NCI-H1048 (cell line): ENCODE data around the gene ATAD1.
"Not testable (repeated sequence)": the region's sequence is repeated elsewhere in the genome, so short reads cannot be mapped to it uniquely, and the experiment has no call there.

ENCODE experiments used
- DNase-seq: peaks from one replicate; lab custom pipeline; 2025; lab: John Stamatoyannopoulos, UW

Gene ATAD1

DNA sequence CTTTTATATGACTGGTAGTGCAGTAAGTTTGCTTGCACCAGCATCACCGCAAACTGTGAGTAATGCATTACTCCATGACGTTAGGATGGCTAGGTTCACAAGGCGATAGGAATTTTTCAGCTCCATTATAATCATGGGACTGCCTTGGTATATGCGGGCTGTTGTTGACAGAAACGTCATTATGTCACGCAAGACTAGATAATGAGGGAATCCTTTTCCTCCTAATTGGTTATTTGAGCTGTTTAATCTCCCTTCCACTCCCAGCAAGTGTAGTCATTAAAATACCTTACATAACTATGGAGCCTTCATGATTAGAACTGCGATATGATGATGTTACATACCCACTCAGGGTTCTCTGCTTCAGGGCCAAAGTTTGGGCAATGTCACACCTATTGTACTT lies 28.0 kb upstream of the ATAD1 start:
- no peak for DNase-seq

DNA sequence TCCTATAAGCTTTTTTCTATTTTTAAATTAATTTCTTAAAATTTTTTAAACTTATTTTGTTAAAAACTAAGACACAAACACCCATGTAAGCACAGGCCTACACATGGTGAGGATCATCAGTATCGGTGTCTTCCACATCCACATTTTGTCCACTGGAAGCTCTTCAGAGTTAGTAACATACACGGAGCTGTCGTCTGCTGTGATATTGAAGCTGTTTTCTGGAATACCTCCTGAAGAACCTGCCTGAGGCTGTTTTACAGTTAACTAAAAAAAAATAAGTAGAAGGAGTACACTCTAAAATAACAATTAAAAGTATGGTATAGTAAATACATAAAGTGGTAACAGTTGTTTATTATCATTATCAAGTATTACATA lies 27.6 kb upstream of the ATAD1 start:
- no peak for DNase-seq

DNA sequence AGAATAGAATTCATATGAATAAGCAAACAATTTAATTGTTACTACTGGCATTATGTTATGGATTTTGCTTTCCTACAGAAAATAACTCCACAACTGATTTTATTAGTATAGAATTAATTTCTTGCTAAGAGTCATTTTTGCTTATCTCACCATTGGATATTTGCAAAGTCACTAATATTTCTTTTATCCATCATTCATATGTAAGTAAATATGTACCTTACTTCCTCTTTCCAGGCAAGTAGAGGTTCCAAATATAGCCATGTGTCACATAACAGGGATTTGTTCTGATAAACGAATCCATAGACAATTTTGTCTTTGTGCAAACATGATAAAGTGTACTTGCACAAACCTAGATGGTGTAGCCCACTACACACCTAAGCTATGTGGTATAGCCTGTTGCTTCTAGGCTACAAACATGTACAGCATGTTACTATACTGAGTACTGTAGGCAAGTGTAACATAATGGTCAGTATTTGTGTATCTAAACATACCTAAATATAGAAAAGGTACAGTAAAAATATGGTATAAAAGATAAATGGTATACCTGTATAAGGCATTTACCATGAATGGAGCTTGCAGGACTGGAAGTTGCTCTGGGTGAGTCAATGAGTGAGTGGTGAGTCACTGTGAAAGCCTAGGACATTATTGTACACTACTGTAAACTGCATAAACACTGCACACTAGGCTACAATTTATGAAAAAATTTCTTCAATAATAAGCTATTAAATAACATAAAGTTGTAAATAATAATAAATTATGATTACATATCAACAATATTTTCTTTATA lies 27.0 kb upstream of the ATAD1 start:
- no peak for DNase-seq

DNA sequence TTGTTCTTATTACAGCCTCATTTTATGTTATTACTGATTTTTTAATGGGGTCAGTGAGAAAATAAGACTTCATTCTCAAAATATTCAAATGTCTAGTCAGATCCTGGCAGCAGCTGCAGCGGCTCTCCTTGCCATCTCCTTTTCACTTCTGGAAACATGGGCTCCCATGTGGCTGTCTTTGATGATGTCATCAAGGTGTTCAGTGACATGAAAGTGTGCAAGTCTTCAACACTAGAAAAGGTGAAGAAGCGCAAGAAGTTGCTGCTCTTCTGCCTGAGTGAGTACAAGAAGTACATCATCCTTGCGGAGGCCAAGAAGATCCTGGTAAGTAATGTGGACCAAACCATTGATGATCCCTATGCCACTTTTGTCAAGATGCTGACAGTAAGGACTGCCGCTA lies 25.7 kb upstream of the ATAD1 start:
- DNase-seq, result no peak

DNA sequence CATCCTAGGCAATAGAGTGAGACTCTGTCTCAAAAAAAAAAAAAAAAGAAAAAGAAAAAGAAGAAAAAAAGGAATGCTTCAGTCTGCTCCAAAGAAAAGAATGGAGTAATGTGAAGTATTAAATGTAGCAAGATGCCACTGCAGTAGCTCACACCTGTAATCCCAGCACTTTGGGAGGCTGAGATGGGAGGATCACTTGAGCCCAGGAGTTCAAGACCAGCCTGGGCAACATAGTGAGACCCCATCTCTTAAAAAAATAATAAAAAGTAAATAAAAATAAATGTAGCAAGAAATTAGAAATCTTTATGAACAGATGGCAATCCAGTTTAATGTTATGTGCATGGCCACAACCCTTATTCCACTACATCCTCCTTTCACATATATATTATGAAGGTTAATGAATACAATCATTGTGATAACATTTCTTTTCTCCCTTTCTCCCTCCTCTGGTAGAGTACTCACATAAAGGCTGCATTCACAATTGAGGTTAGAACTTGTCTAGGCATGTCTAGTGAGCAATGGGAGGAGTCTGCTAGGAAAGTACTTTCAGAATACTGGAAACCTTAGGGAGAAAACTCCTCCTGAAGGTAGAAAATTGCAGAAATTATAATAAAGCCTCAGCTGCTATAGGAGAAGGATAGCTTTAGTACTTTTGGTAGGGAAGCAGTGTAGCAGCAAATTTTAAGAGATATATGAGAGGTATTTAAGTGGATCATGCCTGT lies 24.9 kb upstream of the ATAD1 start:
- DNase-seq, result no peak

DNA sequence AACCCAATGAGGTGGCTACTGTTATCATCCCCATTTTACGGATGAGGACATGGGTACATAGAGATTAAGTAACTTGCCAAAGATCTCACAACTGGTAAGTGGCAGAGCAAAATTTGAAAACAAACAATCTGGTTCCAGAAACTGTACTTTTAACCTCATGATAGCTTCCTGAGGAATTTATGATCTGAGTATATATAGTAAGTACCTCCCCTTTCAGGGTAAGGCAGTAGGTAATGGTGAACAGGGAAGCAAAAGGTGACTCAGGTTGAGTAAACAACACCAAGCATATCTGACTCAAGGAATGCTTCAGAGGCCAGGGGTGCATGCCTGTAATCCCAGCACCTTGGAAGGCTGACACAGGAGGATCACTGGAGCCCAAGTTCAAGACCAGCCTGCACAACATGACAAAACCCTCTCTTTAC lies 24.2 kb upstream of the ATAD1 start:
- no peak for DNase-seq

DNA sequence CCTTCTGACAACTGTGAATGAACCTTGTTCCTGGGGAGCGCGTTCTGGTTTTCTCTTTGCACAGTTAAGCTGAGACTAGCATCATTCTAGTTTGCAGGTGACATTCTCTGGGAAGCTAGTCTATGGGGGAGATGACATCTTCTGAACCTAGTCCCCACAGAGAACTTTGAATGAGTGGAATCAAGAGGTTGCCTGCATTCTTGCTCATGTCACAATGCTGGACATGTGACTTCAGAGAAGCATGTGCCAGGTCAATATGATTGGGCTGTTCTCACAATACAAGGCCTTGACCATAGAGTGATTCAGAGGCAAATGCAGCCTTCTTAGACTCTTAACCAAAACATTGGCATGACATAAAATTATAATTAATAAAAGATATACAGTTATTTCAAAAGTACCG lies 23.2 kb upstream of the ATAD1 start:
- DNase-seq, result no peak

DNA sequence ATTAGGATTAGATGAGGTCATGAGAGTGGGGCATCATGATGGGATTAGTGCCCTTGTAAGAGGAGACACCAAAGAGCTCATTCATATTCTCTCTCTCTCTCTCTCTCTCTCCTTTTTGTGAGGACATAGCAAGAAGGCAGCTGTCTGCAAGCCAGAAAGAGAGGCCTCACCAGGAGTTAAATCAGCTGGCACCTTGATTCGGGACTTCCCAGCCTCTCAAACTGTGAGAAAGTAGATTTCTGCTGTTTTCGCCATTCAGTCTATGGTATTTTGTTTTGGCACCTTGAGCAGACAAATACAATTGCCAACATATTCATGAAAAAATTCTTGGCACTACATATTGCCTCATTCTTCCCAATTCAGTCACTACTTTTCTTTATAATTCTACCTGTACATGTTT lies 20.6 kb upstream of the ATAD1 start:
- no peak for DNase-seq

DNA sequence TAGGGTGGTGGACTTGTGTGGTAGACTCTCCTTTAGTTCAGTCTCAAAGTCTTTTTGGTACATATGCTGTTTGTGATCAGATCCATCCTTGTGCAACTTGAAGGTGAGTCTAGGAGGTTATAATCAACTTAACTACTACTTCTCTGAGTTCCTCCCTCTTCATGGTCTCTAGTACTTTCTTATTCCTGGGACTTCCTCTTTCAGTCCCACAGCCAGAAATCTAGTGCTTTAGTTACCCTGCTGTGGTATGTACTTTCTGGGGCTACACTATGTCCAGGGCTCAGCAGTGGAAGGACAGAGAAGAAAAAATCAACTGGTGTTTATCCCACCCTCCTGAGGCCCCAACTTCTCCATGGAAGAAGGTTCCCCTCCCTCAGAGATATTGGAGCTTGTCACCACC lies 19.4 kb upstream of the ATAD1 start:
- no peak for DNase-seq

DNA sequence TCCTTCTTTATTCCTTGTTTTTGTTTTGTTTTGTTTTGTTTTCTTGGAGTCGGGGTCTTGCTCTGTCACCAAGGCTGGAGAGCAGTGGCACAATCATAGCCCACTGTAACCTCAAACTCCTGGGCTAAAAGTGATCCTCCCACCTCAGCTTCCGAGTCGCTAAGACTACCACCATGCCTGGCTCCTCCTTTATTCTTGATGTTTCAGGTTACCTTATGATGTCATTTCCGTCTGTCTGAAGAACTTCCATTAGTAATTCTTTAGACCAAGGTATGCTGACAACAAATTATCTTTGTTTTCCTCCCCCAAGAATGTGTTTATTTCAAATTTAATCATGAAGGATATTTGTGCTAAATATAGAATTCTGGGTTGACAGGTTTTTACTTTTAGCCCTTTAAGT lies 18.1 kb upstream of the ATAD1 start:
- DNase-seq, result no peak

DNA sequence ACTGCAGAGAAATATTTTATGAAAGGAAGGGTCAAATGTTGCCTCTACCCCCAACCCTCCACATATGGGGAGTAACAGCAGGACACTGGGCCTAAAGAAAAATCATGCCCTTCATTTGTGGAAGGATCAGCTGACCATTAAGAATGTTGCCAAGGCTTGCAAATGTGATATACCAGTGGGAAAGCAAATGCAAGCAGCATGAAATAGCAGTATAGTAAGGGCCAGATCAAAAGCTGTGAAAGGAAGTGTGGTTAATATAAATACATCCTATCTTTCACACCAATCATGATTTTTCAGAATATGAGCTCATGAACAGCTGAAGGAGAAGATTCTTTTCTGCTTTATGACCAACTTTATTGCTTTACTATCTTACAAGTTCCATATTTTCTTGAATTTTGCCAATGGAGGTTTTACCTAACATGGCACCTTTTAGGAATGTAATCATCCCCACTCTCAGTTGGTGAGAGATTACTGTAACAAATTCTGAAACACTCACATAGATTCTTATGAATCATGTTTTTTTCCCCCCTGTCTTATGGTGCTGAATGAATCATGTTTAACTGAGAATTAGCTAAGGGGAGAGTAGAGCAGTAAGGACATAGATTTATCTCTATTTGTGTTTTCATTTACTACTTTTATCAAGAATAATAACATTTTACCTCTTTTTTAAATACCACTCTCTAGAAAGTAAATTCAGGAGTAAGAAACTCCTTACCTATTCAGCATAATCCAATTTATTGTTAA lies 12.1 kb upstream of the ATAD1 start:
- DNase-seq, result no peak

DNA sequence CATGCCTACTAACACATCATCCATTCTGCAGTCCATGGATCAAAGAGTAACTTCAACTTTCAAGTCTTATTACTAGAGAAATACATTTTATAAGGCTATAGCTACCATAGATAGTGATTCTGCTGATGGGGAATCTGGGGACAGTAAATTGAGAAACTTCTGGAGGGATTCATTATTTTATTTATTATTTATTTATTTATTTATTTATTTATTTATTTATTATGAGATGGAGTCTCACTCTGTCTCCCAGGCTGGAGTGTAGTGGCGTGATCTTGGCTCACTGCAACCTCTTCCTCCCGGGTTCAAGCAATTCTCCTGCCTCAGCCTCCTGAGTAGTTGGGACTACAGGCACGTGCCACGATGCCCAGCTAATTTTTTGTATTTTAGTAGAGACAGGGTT lies 11.0 kb upstream of the ATAD1 start:
- not testable (repeated sequence) for DNase-seq

DNA sequence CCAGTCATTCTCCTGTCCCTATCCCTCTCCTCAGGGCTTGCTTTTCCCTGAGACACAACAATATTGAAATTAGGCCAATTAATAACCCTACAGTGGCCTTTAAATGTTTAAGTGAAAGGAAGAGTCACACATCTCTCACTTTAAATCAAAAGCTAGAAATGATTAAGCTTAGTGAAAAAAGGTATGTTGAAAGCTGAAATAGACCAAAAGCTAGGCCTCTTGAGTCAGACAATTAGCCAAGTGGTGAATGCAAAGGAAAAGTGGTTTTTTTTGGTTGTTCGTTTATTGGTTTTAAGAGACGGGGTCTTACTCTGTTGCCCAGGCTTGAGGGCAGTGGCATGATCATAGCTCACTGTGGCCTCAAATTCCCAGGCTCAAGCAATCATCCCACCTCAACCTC lies 9.7 kb upstream of the ATAD1 start:
- DNase-seq, result no peak

DNA sequence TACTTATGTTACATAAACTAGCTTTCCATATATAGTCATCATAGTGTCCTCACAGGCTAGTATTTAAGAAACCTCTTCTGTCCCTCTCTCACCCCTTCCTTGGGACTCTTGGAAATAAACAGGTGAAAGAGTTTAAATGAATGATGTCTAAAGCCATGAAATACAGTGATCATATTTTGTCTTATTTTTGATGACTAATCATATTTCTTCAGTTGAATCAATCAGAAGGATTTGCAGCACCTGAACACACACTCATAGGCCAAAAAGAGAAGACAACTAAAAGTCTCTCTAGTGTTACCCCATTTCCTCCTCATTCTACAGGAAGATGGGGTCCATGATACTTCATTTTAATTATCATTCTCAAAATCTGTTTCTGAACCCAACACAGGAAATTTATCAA lies 8.6 kb upstream of the ATAD1 start:
- DNase-seq, result no peak

DNA sequence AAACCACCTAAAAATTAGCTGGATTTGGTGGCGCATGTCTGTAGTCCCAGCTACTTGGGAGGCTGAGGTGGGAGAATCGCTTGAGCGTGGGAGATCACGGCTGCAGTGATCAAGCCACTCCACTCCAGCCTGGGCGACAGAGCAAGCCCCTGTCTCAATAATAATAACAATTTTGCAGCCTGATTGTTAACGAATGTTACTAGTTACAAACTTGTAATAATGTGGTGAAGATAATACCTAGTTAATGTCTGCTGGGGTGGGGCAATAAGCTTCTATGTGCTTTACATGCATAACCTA lies 1.2 kb upstream of the ATAD1 start:
- DNase-seq, result no peak

DNA sequence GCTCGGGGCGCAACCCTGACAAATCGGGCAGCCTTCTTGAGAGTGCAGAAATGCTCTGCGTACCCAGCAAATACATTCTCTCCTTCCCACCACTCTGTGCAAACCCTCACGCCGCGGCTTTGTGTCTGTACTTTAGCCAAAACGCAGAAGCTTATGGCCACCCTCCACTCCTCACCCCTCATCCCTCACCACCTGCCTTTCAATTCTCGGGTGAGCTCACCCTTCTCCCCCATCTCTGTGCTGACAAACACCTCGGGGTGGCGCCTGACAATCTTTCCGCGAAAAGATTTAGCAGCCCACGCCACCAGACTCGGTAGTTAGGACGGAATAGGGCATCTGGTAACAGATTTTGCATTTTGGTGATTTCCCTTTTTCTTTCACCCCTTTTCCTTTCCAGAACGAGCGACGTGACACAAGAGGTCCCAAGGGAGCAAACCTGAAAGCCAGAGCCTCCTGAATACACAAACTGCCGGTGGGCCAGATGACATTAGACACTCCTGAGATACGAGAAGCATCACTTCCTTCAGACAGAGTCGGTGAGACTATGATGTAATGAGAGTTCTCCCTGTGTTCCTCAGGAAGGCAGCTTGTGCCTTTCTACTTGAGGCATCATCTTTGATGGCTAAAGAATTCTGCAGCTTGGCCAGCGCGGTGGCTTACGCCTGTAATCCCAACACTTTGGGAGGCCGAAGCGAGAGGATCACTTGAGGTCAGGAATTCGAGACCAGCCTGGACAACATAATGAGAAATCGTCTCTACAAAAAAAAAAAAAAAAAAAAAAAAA lies 671 bp upstream of the ATAD1 start:
- DNase-seq, result no peak

DNA sequence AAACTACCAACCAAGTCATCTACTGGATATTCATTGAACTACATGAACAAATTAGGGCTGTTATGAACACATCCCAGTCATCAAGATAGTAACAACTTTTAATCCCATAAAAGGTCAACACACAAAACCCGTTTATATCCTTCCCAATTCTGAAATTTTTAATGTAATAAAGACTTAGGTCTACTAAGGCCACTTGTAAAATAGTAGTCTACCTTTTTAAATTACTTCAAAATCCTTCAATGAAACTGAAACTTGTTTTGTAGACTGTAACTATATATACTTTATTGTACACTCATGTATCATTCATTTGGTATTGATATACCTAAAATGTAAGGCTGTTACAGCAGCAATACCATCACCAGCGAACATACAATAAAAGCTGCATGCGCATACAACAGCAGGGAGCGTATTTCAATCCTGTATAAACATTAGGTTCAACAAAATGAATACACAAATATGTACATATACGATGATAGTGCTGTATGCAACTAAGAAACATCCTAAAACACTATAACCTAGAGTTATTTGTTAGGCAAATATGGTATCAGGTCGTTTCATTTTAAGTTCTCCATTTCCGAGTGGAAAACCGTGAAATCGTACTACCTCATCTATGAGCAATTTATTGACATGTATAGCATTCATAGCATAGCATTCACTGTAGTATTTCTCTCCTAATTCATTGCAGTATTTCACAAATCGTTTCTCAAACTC lies 973 bp downstream of the ATAD1 start:
- DNase-seq, result no peak

DNA sequence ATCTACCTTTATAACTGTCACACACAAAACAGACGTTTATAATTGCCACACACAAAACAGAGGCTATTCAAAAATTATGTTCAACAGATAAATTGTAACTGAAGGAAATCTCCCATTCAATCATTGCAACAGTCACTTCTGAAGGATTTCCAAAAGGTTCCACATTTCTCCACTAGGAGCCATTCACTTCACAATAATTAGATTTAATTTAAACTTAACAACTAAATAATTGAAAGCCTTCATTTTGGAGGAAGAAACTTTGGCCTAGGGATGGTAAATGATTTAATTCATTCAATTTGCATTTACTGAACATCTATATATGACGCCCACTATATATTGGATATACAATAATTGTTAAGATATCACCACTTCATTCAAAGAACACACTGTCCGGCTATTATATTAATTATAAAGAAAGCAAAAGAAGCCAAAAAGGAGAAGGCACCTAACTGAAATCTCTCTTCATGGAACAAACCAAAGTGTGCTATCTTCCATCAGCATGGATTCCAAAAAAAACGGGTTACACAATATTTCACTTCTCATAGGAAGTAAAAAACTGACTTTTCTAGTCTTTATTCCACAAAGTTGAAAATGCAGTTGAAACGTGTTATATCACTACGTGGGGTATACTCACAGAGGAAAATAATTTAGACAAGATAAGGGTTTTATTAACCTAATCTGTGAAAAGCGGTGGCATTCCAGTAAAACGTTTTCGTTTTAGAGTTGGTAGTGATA lies 1.7 kb downstream of the ATAD1 start:
- no peak for DNase-seq

DNA sequence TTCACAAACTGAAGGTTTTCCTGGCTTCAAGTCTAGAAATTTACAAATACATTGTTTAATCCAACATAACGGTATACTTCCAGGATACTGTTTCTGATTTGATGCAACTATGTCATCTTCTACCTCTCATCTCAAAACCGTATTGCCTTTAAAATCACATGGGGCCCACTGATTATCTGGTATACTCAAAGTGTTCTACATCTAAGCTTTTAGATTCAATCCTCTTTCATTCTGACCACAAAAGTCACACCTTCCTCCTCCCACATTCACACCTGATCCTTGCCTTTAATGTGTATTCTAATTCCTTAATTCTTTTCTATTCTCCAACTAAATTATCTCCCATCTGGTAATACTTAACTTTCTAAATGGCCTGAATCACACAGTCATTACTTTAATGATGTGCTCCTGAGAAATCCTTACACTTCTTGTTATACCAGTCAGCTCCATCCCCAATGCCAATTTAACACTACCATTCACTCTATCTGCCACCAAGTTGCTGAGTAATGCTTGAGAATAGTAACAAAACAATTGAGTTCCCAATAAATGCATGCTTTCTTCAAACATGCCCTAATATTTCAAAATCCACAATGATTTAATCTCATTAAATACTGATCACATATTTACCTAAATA lies 13.0 kb downstream of the ATAD1 start:
- no peak for DNase-seq

DNA sequence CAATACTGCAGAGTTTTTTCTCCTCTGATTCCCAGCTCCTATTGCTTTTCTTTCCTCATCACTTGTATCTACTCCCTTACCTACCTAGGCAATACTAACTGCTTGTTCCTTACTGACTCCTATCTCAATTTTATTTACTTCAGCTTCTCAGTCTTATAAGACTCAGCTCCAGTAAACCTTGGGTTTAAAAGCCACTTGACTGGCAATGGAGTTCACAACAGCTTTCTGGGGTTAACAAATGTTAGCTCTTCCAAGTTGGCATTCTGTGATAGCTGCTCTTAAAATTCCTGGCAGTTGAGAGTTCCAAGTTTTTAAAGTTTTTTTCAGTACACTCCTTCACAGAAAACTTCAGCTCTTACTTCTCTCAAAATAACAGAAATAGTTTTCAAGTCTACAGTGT lies 14.2 kb downstream of the ATAD1 start:
- DNase-seq, result no peak

DNA sequence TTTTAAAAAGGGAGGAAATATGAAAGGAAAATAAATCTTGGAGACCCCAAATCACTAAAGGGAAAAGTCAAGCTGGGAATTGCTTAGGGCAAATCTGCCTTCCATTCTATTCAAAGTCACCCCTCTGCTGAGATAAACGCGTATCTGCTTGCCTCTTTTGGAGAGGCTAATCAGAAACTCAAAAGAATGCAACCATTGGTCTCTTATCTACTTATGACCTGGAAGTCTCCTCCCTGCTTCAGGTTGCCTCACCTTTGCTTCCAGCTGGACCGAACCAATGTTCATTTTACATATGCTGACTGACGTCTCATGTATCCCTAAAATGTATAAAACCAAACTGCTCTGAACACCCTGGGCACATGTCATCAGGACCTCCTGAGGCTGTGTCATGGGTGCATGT lies 14.7 kb downstream of the ATAD1 start:
- no peak for DNase-seq
